H1 (cell line): Measurements from ENCODE around the gene CCDC141. TPM values are rescaled to one million over a fixed set of nuclear protein-coding genes. Genes with fewer than 3 reads are reported as not detected.

Experiments
- CTCF ChIA-PET: fragments of 300-600 bp; sonication (Branson Sonifier 250); formaldehyde crosslinking; loops from one replicate; lab custom pipeline; 2021; ENCODE audit not compliant: partially characterized antibody; lab: Charles Lee
- POLR2A ChIA-PET: fragments of 300-600 bp; sonication (Branson Sonifier 250); formaldehyde crosslinking; loops from one replicate; lab custom pipeline; 2021; ENCODE audit warnings: inconsistent platforms; ENCODE audit not compliant: partially characterized antibody; lab: Charles Lee
- DNase-seq, 2 experiments: peaks; one replicate each; pipeline versions ENCODE4 v3.0.0 to v3.0.0-alpha.2; 2010 to 2022; ENCODE audit warnings: low spot score in 2 of 2, low read depth in 1 of 2, mixed read lengths in 1 of 2
- FAIRE-seq: peaks from 2 replicates; lab custom pipeline; 2011; peaks lifted over from hg19 to GRCh38; lab: Jason Lieb, UNC
- H2AFZ ChIP-seq: 2 replicates; pipeline ENCODE4 v1.8.1; 2012; ENCODE audit warnings: low read length, inconsistent platforms
- H2AK5ac ChIP-seq: 2 replicates; pipeline ENCODE4 v1.6.1; 2013; ENCODE audit warnings: low read depth, low read length
- H2BK120ac ChIP-seq: replicated peaks from 2 replicates; pipeline ENCODE3; 2013; ENCODE audit warnings: low read depth, low read length, inconsistent platforms
- H2BK12ac ChIP-seq: 2 replicates; pipeline ENCODE4 v1.6.1; 2013; ENCODE audit warnings: low read depth, low read length
- H2BK15ac ChIP-seq: 2 replicates; pipeline ENCODE4 v1.6.1; 2013; ENCODE audit warnings: low read length
- H2BK20ac ChIP-seq: 2 replicates; pipeline ENCODE4 v1.6.1; 2013; ENCODE audit warnings: low read length
- H2BK5ac ChIP-seq: 2 replicates; pipeline ENCODE4 v1.6.1; 2013; ENCODE audit warnings: low read depth, low read length
- H3K14ac ChIP-seq: 2 replicates; pipeline ENCODE4 v1.6.1; 2013; ENCODE audit warnings: inconsistent platforms; ENCODE audit not compliant: insufficient read length
- H3K18ac ChIP-seq: 2 replicates; pipeline ENCODE4 v1.6.1; 2013; ENCODE audit warnings: low read length; ENCODE audit errors: extremely low read depth
- H3K23ac ChIP-seq: 2 replicates; pipeline ENCODE4 v1.6.1; 2013; ENCODE audit warnings: inconsistent platforms; ENCODE audit not compliant: insufficient read length
- H3K23me2 ChIP-seq: 2 replicates; pipeline ENCODE4 v1.6.1; 2013; ENCODE audit warnings: low read depth, low read length
- H3K27ac ChIP-seq: 2 replicates; pipeline ENCODE4 v1.6.1; 2011; ENCODE audit warnings: low read depth, low read length, inconsistent platforms
- H3K27me3 ChIP-seq, 4 experiments: replicated peaks in 1 of 4; 1 replicate in 1 of 4; 2 replicates in 3 of 4; pipeline versions ENCODE4 v1.6.1 to v1.8.1; 2011 to 2013; ENCODE audit warnings: low read length in 3 of 4, mild to moderate bottlenecking in 3 of 4, inconsistent platforms in 2 of 4, mixed read lengths in 2 of 4, moderate library complexity in 1 of 4; ENCODE audit not compliant: control insufficient read depth in 3 of 4, insufficient read depth in 3 of 4; ENCODE audit errors: extremely low read depth in 1 of 4
- H3K36me3 ChIP-seq, 4 experiments: 2 replicates each; pipeline versions ENCODE4 v1.6.1 to v1.8.1; 2011 to 2013; ENCODE audit warnings: mild to moderate bottlenecking in 4 of 4, low read length in 3 of 4, moderate library complexity in 2 of 4, control low read depth in 1 of 4, inconsistent platforms in 1 of 4; ENCODE audit not compliant: insufficient read depth in 4 of 4, control insufficient read depth in 2 of 4
- H3K4ac ChIP-seq: replicated peaks from 2 replicates; pipeline ENCODE3; 2013; ENCODE audit warnings: low read length, low read depth, mixed read lengths, inconsistent platforms; ENCODE audit not compliant: insufficient read length
- H3K4me1 ChIP-seq, 4 experiments: replicated peaks in 1 of 4; 1 replicate in 1 of 4; 2 replicates in 3 of 4; pipeline versions ENCODE4 v1.6.1 to v1.8.1; 2011 to 2013; ENCODE audit warnings: low read length in 3 of 4, inconsistent platforms in 2 of 4, mixed read lengths in 1 of 4; ENCODE audit not compliant: insufficient read depth in 4 of 4, control insufficient read depth in 3 of 4
- H3K4me2 ChIP-seq, 2 experiments: 2 replicates each; pipeline versions ENCODE4 v1.6.1 to v1.8.1; 2011 to 2013; ENCODE audit warnings: low read depth in 2 of 2, low read length in 2 of 2, control low read depth in 1 of 2, inconsistent platforms in 1 of 2, mild to moderate bottlenecking in 1 of 2; ENCODE audit not compliant: insufficient read depth in 1 of 2
- H3K4me3 ChIP-seq, 4 experiments: fragments of 200-600, 300-600 bp in 1 of 4; sonication (generic), shearing (Covaris generic), sonication (Bioruptor Twin) in 1 of 4; 2 replicates each; pipeline versions ENCODE4 v1.5.1 to v1.8.1; 2011 to 2016; ENCODE audit warnings: low read length in 4 of 4, low read depth in 3 of 4, control low read depth in 2 of 4, inconsistent platforms in 2 of 4, mild to moderate bottlenecking in 2 of 4, mixed read lengths in 1 of 4, moderate library complexity in 1 of 4; ENCODE audit not compliant: insufficient read depth in 2 of 4; ENCODE audit errors: extremely low read depth in 1 of 4
- H3K56ac ChIP-seq: replicated peaks from 2 replicates; pipeline ENCODE3; 2013; ENCODE audit warnings: low read depth, mild to moderate bottlenecking, mixed read lengths, low read length, inconsistent platforms; ENCODE audit not compliant: insufficient read length
- H3K79me1 ChIP-seq: 2 replicates; pipeline ENCODE4 v1.6.1; 2013; ENCODE audit warnings: low read depth, low read length, control low read depth
- H3K79me2 ChIP-seq, 2 experiments: 2 replicates each; pipeline versions ENCODE4 v1.6.1 to v1.8.1; 2012 to 2013; ENCODE audit warnings: low read length in 2 of 2, mild to moderate bottlenecking in 2 of 2, inconsistent platforms in 1 of 2; ENCODE audit not compliant: insufficient read depth in 2 of 2, control insufficient read depth in 1 of 2
- H3K9ac ChIP-seq, 4 experiments: replicated peaks in 1 of 4; 1 replicate in 1 of 4; 2 replicates in 3 of 4; pipeline versions ENCODE4 v1.6.1 to v1.8.1; 2011 to 2013; ENCODE audit warnings: low read depth in 3 of 4, low read length in 3 of 4, control low read depth in 2 of 4, mild to moderate bottlenecking in 2 of 4, moderate library complexity in 2 of 4, inconsistent platforms in 1 of 4; ENCODE audit errors: extremely low read depth in 1 of 4
- H3K9me3 ChIP-seq, 2 experiments: 2 replicates each; pipeline versions ENCODE4 v1.6.1 to v1.8.1; 2012 to 2013; ENCODE audit warnings: mild to moderate bottlenecking in 2 of 2, moderate library complexity in 2 of 2, control low read depth in 1 of 2, inconsistent platforms in 1 of 2, low read depth in 1 of 2, low read length in 1 of 2, mixed read lengths in 1 of 2; ENCODE audit not compliant: insufficient read depth in 2 of 2
- H4K20me1 ChIP-seq, 2 experiments: replicated peaks in 1 of 2; 2 replicates each; pipeline versions ENCODE3 to v1.8.1; 2011 to 2013; ENCODE audit warnings: inconsistent platforms in 2 of 2, low read length in 2 of 2, mild to moderate bottlenecking in 1 of 2; ENCODE audit not compliant: insufficient read depth in 2 of 2, control insufficient read depth in 1 of 2
- H4K5ac ChIP-seq: 2 replicates; pipeline ENCODE4 v1.6.1; 2013; ENCODE audit warnings: low read length, low read depth, mixed read lengths, inconsistent platforms; ENCODE audit not compliant: insufficient read length
- H4K8ac ChIP-seq: 2 replicates; pipeline ENCODE4 v1.8.0; 2013; ENCODE audit warnings: mild to moderate bottlenecking, moderate library complexity, low read length, inconsistent platforms; ENCODE audit not compliant: insufficient read depth; ENCODE audit errors: extremely low read depth
- H4K91ac ChIP-seq: replicated peaks from 2 replicates; pipeline ENCODE3; 2013; ENCODE audit warnings: low read length, mixed read lengths, inconsistent platforms; ENCODE audit not compliant: insufficient read length
- E2F6 ChIP-seq: IDR thresholded peaks from 2 replicates; pipeline ENCODE4 v1.6.1; 2012; ENCODE audit warnings: inconsistent platforms
- MAFK ChIP-seq: IDR thresholded peaks from 2 replicates; pipeline ENCODE4 v1.6.1; 2012; ENCODE audit warnings: low read depth, mild to moderate bottlenecking, improper control_type of control experiment, low read length
- NRF1 ChIP-seq: IDR thresholded peaks from 2 replicates; pipeline ENCODE4 v1.6.1; 2011; ENCODE audit warnings: mild to moderate bottlenecking, low read depth, low read length, improper control_type of control experiment
- RAD21 ChIP-seq, 2 experiments: IDR thresholded peaks in 1 of 2; conservative IDR thresholded peaks in 1 of 2; 2 replicates each; pipeline ENCODE4 v1.6.1; 2011; ENCODE audit warnings: low read depth in 2 of 2, low read length in 2 of 2, improper control_type of control experiment in 1 of 2, inconsistent platforms in 1 of 2, mild to moderate bottlenecking in 1 of 2, moderate library complexity in 1 of 2
- SIX5 ChIP-seq: IDR thresholded peaks from 2 replicates; pipeline ENCODE4 v1.6.1; 2011; ENCODE audit warnings: mild to moderate bottlenecking, low read depth, low read length
- WGBS, 2 experiments: shearing (Covaris generic) in 1 of 2; methylation state at CpG; one replicate each; pipeline versions ENCODE4 v1.1.6 to v1.1.7; 2013 to 2015; ENCODE audit warnings: low lambda C conversion rate in 2 of 2, mixed read lengths in 2 of 2, inconsistent platforms in 1 of 2, low coverage in 1 of 2, missing lambda C conversion rate in 1 of 2; ENCODE audit not compliant: insufficient replicate concordance in 2 of 2, insufficient coverage in 1 of 2, insufficient read length in 1 of 2; ENCODE audit errors: extremely low coverage in 1 of 2, missing lambda C conversion rate in 1 of 2; 5-methylcytosine and 5-hydroxymethylcytosine counted together
- polyA plus RNA-seq, 7 experiments: library from polyadenylated mRNA; depleted of rRNA in 3 of 7; stranded (reverse) in 5 of 7; unstranded in 2 of 7; fragments of >200 nt in 5 of 7; fragments of 200-250 nt in 2 of 7; gene quantifications; 1 replicate in 5 of 7; 2 replicates in 1 of 7; 4 replicates in 1 of 7; pipeline versions ENCODE4 v1.2.1 to v1.2.3, GENCODE V29; 2011 to 2013; ENCODE audit warnings: missing spikeins in 2 of 7, mixed read lengths in 2 of 7
- total RNA-seq: library from RNA; stranded (reverse); fragmentation: NEBNext Ultra II Directional; extraction: Animal tissue kit (Norgen Biotek cat#: 25700); gene quantifications from 2 replicates; pipeline ENCODE4 v1.2.1, GENCODE V29; 2021

The CCDC141 gene
- total and polyA plus RNA-seq, 2 of the 8 experiments (the other 6 are each of a cell fraction or from before 2014, with no cell fraction given): 0.56 to 21.6 TPM

GRCh38 chr2:178911039-178911438 is 138.9 kb downstream of the CCDC141 start:
- H3K23ac ChIP-seq: no peak overlapping the region
- H3K23me2 ChIP-seq: no peaks in the 10 kb centered on the region
- H3K4me3 ChIP-seq: no peak overlapping the region
- ChIA-PET POLR2A (no interaction called here), CTCF (interaction anchor here (1.1 to 4.0 kb wide), 7 partner anchors 10 to 163 kb away, joined by 3 to 17 read pairs (median 5); no protein-coding TSS in a partner anchor)
- H3K27me3 ChIP-seq: peaks cover 0 to 1% (median 0%) of the 10 kb centered on the region in 4 experiments; a peak in 1 of 7 replicates
- H3K4me1 ChIP-seq: no peaks in the 10 kb centered on the region
- H4K20me1 ChIP-seq: no peaks in the 10 kb centered on the region
- H2AK5ac ChIP-seq: no peak overlapping the region
- H3K9ac ChIP-seq: no peak overlapping the region
- H2BK5ac ChIP-seq: no peak overlapping the region
- no peak overlapping the region for H3K56ac ChIP-seq
- no peak overlapping the region for H2BK15ac ChIP-seq
- H4K91ac ChIP-seq: no peak overlapping the region
- no peak overlapping the region for H4K5ac ChIP-seq
- H3K4me2 ChIP-seq: no peak overlapping the region
- no peak overlapping the region for H2AFZ ChIP-seq
- H3K18ac ChIP-seq: no peak overlapping the region
- H2BK20ac ChIP-seq: no peak overlapping the region
- no peaks in the 10 kb centered on the region for H3K79me1 ChIP-seq
- H3K36me3 ChIP-seq: no peaks in the 10 kb centered on the region
- H3K14ac ChIP-seq: no peak overlapping the region
- no peak for DNase-seq
- H4K8ac ChIP-seq: no peak overlapping the region
- no peak for TF ChIP-seq RAD21 (IDR thresholded peaks at IDR 0.05 in 1 of 2, conservative IDR thresholded peaks at IDR 0.05 in 1 of 2; ENCODE audit: low read depth in 2 of 2, low read length in 2 of 2)
- TF ChIP-seq E2F6: no peak
- TF ChIP-seq MAFK: no peak
- no peak for TF ChIP-seq NRF1
- TF ChIP-seq SIX5: no peak
- H3K27ac ChIP-seq: no peak overlapping the region
- WGBS, 2 experiments: 87% methylated on average over 2 of the region's 2 CpGs; no CpG with 5 or more reads in 1 of the 2 experiments
- H3K9me3 ChIP-seq: no peaks in the 10 kb centered on the region
- FAIRE-seq: no peak
- H2BK12ac ChIP-seq: no peak overlapping the region
- no peak overlapping the region for H2BK120ac ChIP-seq
- no peaks in the 10 kb centered on the region for H3K79me2 ChIP-seq
- no peak overlapping the region for H3K4ac ChIP-seq
